Iris pigment epithelial cell (primary cell): ENCODE results near the gene PCGF2.
"Not testable (repeated sequence)": the region's sequence is repeated elsewhere in the genome, so short reads cannot be mapped to it uniquely, and the experiment has no call there.

Experiments used
- DNase-seq: peaks from one replicate; pipeline ENCODE4 v3.0.0-alpha.2; 2011; ENCODE audit warnings: low read depth

Gene PCGF2

GRCh38 chr17:38735161-38735997 lies 12.8 kb downstream of the PCGF2 start:
- DNase-seq: no peak

- DNase-seq: no peak
These were observed 13.9 kb downstream of the PCGF2 start for GRCh38 chr17:38733982-38734973.

- DNase-seq: no peak
These were observed 14.7 kb downstream of the PCGF2 start for GRCh38 chr17:38733282-38733981.

GRCh38 chr17:38732376-38733281 lies 15.5 kb downstream of the PCGF2 start:
- no peak for DNase-seq

- DNase-seq: no peak
These were observed 16.4 kb downstream of the PCGF2 start for GRCh38 chr17:38731526-38732294.

GRCh38 chr17:38730526-38731379 lies 17.4 kb downstream of the PCGF2 start:
- DNase-seq: peak; percentile 47

- peak; percentile 76 for DNase-seq
These were observed 18.1 kb downstream of the PCGF2 start, which contains the start of gene CISD3 for GRCh38 chr17:38729886-38730525. CISD3 (plus strand) TSS chr17:38730341; CDS start chr17:38730359, 18 bp downstream.

GRCh38 chr17:38729368-38729885 lies 18.7 kb downstream of the PCGF2 start:
- no peak for DNase-seq

- no peak for DNase-seq
These were observed 19.8 kb downstream of the PCGF2 start for GRCh38 chr17:38728290-38728831.

- no peak for DNase-seq
These were observed 20.4 kb downstream of the PCGF2 start for GRCh38 chr17:38727736-38728135.

- not testable (repeated sequence) for DNase-seq
These were observed 22.0 kb downstream of the PCGF2 start for GRCh38 chr17:38726145-38726544.

- DNase-seq: no peak
These were observed 23.1 kb downstream of the PCGF2 start for GRCh38 chr17:38725066-38725465.

GRCh38 chr17:38724337-38724988 lies 23.7 kb downstream of the PCGF2 start:
- no peak for DNase-seq

- DNase-seq: no peak
These were observed 26.3 kb downstream of the PCGF2 start for GRCh38 chr17:38721802-38722201.

GRCh38 chr17:38720941-38721340 lies 27.2 kb downstream of the PCGF2 start:
- no peak for DNase-seq

- no peak for DNase-seq
These were observed 28.0 kb downstream of the PCGF2 start for GRCh38 chr17:38719943-38720641.
